Immature natural killer cell (primary cell): ENCODE measurements around the gene SRRM5. TPM values are rescaled to one million over a fixed set of nuclear protein-coding genes. Genes with fewer than 3 reads are reported as not detected.
A peak's percentile ranks its signal among the peaks of the same experiment; 100 is the strongest.
"Not testable (repeated sequence)": the region's sequence is repeated elsewhere in the genome, so short reads cannot be mapped to it uniquely, and the experiment has no call there.

ENCODE experiments used
- DNase-seq, 3 donors: peaks; one replicate each; pipeline ENCODE4 v3.0.0; 2022; ENCODE audit warnings: mixed read lengths in 1 of 3
- H3K27ac Mint-ChIP-seq, 6 donors: one replicate each; pipeline ENCODE4 v1.8.0; 2020; ENCODE audit warnings: mixed read lengths in 6 of 6, mild to moderate bottlenecking in 5 of 6, inconsistent platforms in 4 of 6, moderate library complexity in 3 of 6
- H3K27me3 Mint-ChIP-seq, 3 donors: one replicate each; pipeline ENCODE4 v1.8.0; 2020 to 2021; ENCODE audit warnings: low read depth in 3 of 3, mild to moderate bottlenecking in 3 of 3, mixed read lengths in 3 of 3, moderate library complexity in 3 of 3, inconsistent platforms in 1 of 3
- H3K36me3 Mint-ChIP-seq, 3 donors: one replicate each; pipeline ENCODE4 v1.8.0; 2020; ENCODE audit warnings: mixed read lengths in 3 of 3, inconsistent platforms in 2 of 3, mild to moderate bottlenecking in 2 of 3
- H3K4me1 Mint-ChIP-seq, 2 donors: one replicate each; pipeline ENCODE4 v1.8.0; 2020; ENCODE audit warnings: inconsistent platforms in 2 of 2, mild to moderate bottlenecking in 2 of 2, mixed read lengths in 2 of 2, moderate library complexity in 1 of 2
- H3K4me3 Mint-ChIP-seq, 5 donors: one replicate each; pipeline ENCODE4 v1.8.0; 2020; ENCODE audit warnings: mild to moderate bottlenecking in 5 of 5, mixed read lengths in 5 of 5, inconsistent platforms in 3 of 5, moderate library complexity in 3 of 5
- H3K9me3 Mint-ChIP-seq, 6 donors: one replicate each; pipeline ENCODE4 v1.8.0; 2020; ENCODE audit warnings: mild to moderate bottlenecking in 6 of 6, mixed read lengths in 6 of 6, inconsistent platforms in 4 of 6, moderate library complexity in 3 of 6
- polyA plus RNA-seq, 3 donors: library from polyadenylated mRNA; unstranded; fragments of 300-500 nt; fragmentation: Illumina TruSeq; gene quantifications; one replicate each; pipeline ENCODE4 v1.2.3, GENCODE V29; 2021

The SRRM5 gene
- polyA plus RNA-seq, 3 donors from 2014 or later = 0.43 to 0.86 TPM; not detected in 1

GRCh38 chr19:43578787-43579186 is 33.1 kb upstream of the SRRM5 start:
- Mint-ChIP-seq H3K27ac (peak overlapping the region in 4 of 6 donors; percentile 17 to 89 (median 50)), H3K9me3 (no peaks in the 10 kb centered on the region), H3K4me1 (peaks cover 30 to 33% of the 10 kb centered on the region in 2 donors), H3K27me3 (peaks cover 9 to 13% (median 13%) of the 10 kb centered on the region in 3 donors), H3K36me3 (no peaks in the 10 kb centered on the region), H3K4me3 (peak overlapping the region in 4 of 5 donors; percentile 12 to 74 (median 42))
- no peak for DNase-seq

- peak overlapping the region in 2 of 6 donors; percentile 31 to 60 for H3K27ac Mint-ChIP-seq
- H3K4me3 Mint-ChIP-seq = peak overlapping the region in 1 of 5 donors; percentile 45
Observed at GRCh38 chr19:43581467-43581866, 30.4 kb upstream of the SRRM5 start.

GRCh38 chr19:43582495-43582894 is 29.4 kb upstream of the SRRM5 start:
- DNase-seq = no peak
- no peaks in the 10 kb centered on the region for H3K9me3 Mint-ChIP-seq
- H3K4me3 Mint-ChIP-seq = no peak overlapping the region
- peak overlapping the region in 2 of 6 donors; percentile 31 to 32 for H3K27ac Mint-ChIP-seq
- H3K4me1 Mint-ChIP-seq = peaks cover 13 to 17% of the 10 kb centered on the region in 2 donors
- H3K36me3 Mint-ChIP-seq = peaks cover 0 to 5% (median 4%) of the 10 kb centered on the region in 3 donors
- H3K27me3 Mint-ChIP-seq = peaks cover 2 to 9% (median 6%) of the 10 kb centered on the region in 3 donors

More at GRCh38 chr19:43581467-43581866, 30.4 kb upstream of the SRRM5 start:
- peaks cover 2 to 9% (median 8%) of the 10 kb centered on the region in 3 donors for H3K27me3 Mint-ChIP-seq
- DNase-seq = no peak
- H3K9me3 Mint-ChIP-seq = no peaks in the 10 kb centered on the region
- H3K4me1 Mint-ChIP-seq = peaks cover 16 to 20% of the 10 kb centered on the region in 2 donors
- H3K36me3 Mint-ChIP-seq = peaks cover 0 to 5% (median 4%) of the 10 kb centered on the region in 3 donors

GRCh38 chr19:43584484-43584883 is 27.4 kb upstream of the SRRM5 start:
- no peaks in the 10 kb centered on the region for H3K9me3 Mint-ChIP-seq
- H3K4me3 Mint-ChIP-seq = no peak overlapping the region
- peaks cover 13 to 14% of the 10 kb centered on the region in 2 donors for H3K4me1 Mint-ChIP-seq
- H3K36me3 Mint-ChIP-seq = peaks cover 0 to 5% (median 4%) of the 10 kb centered on the region in 3 donors
- DNase-seq = no peak
- H3K27ac Mint-ChIP-seq = peak overlapping the region; percentile 60 to 93 (median 78)
- H3K27me3 Mint-ChIP-seq = peaks cover 0 to 4% (median 4%) of the 10 kb centered on the region in 3 donors

- Mint-ChIP-seq H3K4me1 (peaks cover 10 to 14% of the 10 kb centered on the region in 2 donors), H3K27me3 (peaks cover 0 to 4% (median 0%) of the 10 kb centered on the region in 3 donors), H3K36me3 (peaks cover 0 to 12% (median 4%) of the 10 kb centered on the region in 3 donors), H3K9me3 (no peaks in the 10 kb centered on the region), H3K4me3 (no peak overlapping the region), H3K27ac (peak overlapping the region in 2 of 6 donors; percentile 4 to 9)
- DNase-seq = no peak
Observed at GRCh38 chr19:43586346-43586745, 25.5 kb upstream of the SRRM5 start.

GRCh38 chr19:43587029-43587428 is 24.9 kb upstream of the SRRM5 start:
- H3K27ac Mint-ChIP-seq, H3K27me3 Mint-ChIP-seq, DNase-seq, H3K4me3 Mint-ChIP-seq, H3K9me3 Mint-ChIP-seq: not testable (repeated sequence)
- peaks cover 0 to 12% (median 4%) of the 10 kb centered on the region in 3 donors for H3K36me3 Mint-ChIP-seq
- H3K4me1 Mint-ChIP-seq = peaks cover 10 to 14% of the 10 kb centered on the region in 2 donors

- peaks cover 12 to 21% of the 10 kb centered on the region in 2 donors for H3K4me1 Mint-ChIP-seq
- no peaks in the 10 kb centered on the region for H3K9me3 Mint-ChIP-seq
- no peak for DNase-seq
- peaks cover 0 to 19% (median 4%) of the 10 kb centered on the region in 3 donors for H3K36me3 Mint-ChIP-seq
- H3K4me3 Mint-ChIP-seq = no peak overlapping the region
- peak overlapping the region in 4 of 6 donors; percentile 14 to 76 (median 59) for H3K27ac Mint-ChIP-seq
- peaks cover 0 to 5% (median 4%) of the 10 kb centered on the region in 3 donors for H3K27me3 Mint-ChIP-seq
Observed at GRCh38 chr19:43589277-43589676, 22.6 kb upstream of the SRRM5 start.

- DNase-seq = no peak
- Mint-ChIP-seq H3K9me3 (no peaks in the 10 kb centered on the region), H3K27me3 (peaks cover 0 to 5% (median 4%) of the 10 kb centered on the region in 3 donors), H3K36me3 (peaks cover 0 to 19% (median 4%) of the 10 kb centered on the region in 3 donors), H3K4me3 (no peak overlapping the region), H3K27ac (peak overlapping the region in 5 of 6 donors; percentile 14 to 81 (median 74)), H3K4me1 (peaks cover 13 to 18% of the 10 kb centered on the region in 2 donors)
Observed at GRCh38 chr19:43589678-43590077, 22.2 kb upstream of the SRRM5 start.

- no peak overlapping the region for H3K4me3 Mint-ChIP-seq
- no peaks in the 10 kb centered on the region for H3K9me3 Mint-ChIP-seq
- H3K4me1 Mint-ChIP-seq = peaks cover 31 to 40% of the 10 kb centered on the region in 2 donors
- H3K27ac Mint-ChIP-seq = no peak overlapping the region
- peaks cover 0 to 13% (median 0%) of the 10 kb centered on the region in 3 donors for H3K36me3 Mint-ChIP-seq
- DNase-seq = no peak
- H3K27me3 Mint-ChIP-seq = peaks cover 9 to 16% (median 11%) of the 10 kb centered on the region in 3 donors
Observed at GRCh38 chr19:43591904-43592772, 19.8 kb upstream of the SRRM5 start.

GRCh38 chr19:43592800-43593350 is 19.0 kb upstream of the SRRM5 start:
- peaks cover 9 to 16% (median 11%) of the 10 kb centered on the region in 3 donors for H3K27me3 Mint-ChIP-seq
- H3K27ac Mint-ChIP-seq = peak overlapping the region in 1 of 6 donors; percentile 31
- no peak for DNase-seq
- H3K4me3 Mint-ChIP-seq = no peak overlapping the region
- no peaks in the 10 kb centered on the region for H3K9me3 Mint-ChIP-seq
- H3K4me1 Mint-ChIP-seq = peaks cover 39 to 47% of the 10 kb centered on the region in 2 donors
- H3K36me3 Mint-ChIP-seq = peaks cover 0 to 13% (median 0%) of the 10 kb centered on the region in 3 donors

GRCh38 chr19:43594081-43594697 is 17.7 kb upstream of the SRRM5 start:
- peaks cover 9 to 16% (median 13%) of the 10 kb centered on the region in 3 donors for H3K27me3 Mint-ChIP-seq
- peaks cover 43 to 53% of the 10 kb centered on the region in 2 donors for H3K4me1 Mint-ChIP-seq
- H3K36me3 Mint-ChIP-seq = peaks cover 0 to 13% (median 0%) of the 10 kb centered on the region in 3 donors
- no peak for DNase-seq
- H3K27ac Mint-ChIP-seq = peak overlapping the region; percentile 62 to 100 (median 86)
- no peaks in the 10 kb centered on the region for H3K9me3 Mint-ChIP-seq
- peak overlapping the region; percentile 56 to 98 (median 68) for H3K4me3 Mint-ChIP-seq

- peaks cover 41 to 53% of the 10 kb centered on the region in 2 donors for H3K4me1 Mint-ChIP-seq
- H3K4me3 Mint-ChIP-seq = peak overlapping the region; percentile 91 to 98 (median 97)
- H3K27me3 Mint-ChIP-seq = peaks cover 9 to 16% (median 13%) of the 10 kb centered on the region in 3 donors
- peak overlapping the region; percentile 99 to 100 (median 100) for H3K27ac Mint-ChIP-seq
- peak; percentile 64 to 72 (median 72) for DNase-seq
- peaks cover 0 to 13% (median 0%) of the 10 kb centered on the region in 3 donors for H3K36me3 Mint-ChIP-seq
- H3K9me3 Mint-ChIP-seq = no peaks in the 10 kb centered on the region
Observed at GRCh38 chr19:43594710-43595604, 16.9 kb upstream of the SRRM5 start.
